Measurements from ENCODE around the gene BRAP.
A peak's percentile ranks its signal among the peaks of the same experiment; 100 is the strongest.
"Not testable (repeated sequence)": the region's sequence is repeated elsewhere in the genome, so short reads cannot be mapped to it uniquely, and the experiment has no call there.

Gene BRAP, protein sequence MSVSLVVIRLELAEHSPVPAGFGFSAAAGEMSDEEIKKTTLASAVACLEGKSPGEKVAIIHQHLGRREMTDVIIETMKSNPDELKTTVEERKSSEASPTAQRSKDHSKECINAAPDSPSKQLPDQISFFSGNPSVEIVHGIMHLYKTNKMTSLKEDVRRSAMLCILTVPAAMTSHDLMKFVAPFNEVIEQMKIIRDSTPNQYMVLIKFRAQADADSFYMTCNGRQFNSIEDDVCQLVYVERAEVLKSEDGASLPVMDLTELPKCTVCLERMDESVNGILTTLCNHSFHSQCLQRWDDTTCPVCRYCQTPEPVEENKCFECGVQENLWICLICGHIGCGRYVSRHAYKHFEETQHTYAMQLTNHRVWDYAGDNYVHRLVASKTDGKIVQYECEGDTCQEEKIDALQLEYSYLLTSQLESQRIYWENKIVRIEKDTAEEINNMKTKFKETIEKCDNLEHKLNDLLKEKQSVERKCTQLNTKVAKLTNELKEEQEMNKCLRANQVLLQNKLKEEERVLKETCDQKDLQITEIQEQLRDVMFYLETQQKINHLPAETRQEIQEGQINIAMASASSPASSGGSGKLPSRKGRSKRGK

DNA sequence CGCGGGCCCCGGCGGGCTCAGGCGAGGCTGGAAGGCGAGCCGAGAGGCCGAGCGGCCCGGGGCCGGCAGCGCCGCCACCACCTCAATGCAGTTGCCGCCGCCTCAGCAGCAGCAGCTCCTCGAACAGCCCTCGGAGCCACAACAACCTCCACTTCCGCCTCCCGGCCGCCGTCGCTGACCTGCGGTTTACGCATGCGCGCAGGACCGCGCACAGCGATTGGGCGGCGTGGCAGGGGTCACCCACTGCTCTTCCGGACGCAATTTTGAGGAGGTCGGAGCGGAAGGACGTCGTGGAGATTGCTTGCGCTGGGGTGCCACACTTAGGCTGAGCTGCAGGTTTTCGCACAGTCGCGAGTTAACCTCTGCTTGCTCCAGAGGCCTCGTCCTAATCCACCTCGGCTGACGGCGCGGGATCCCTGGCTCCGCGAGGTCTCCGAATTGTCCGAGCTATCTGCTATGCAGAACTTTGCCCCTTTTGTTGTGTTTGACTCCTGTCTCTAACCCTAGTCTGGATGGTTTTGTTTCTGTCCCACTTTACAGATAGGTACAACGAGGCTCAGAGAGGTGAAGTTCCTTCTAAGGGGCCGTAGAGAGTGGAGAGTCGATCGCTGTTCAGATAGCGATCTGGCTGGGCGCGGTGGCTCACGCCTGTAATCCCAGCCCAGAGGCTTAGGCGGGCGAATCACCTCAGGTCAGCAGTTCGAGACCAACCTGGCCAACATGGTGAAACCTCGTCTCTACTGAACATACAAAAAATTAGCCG is at the start of gene BRAP, which contains the start of gene ACAD10:
TSS of gene BRAP (minus strand) at position 146 of the 763 bp plus-strand sequence. CDS start 164 bp downstream, outside the sequence.
TSS of gene ACAD10 (plus strand) at position 243 of the 763 bp plus-strand sequence. CDS start 6,657 bp downstream, outside the sequence.
- peak; percentile 92 for DNase-seq (ENCODE audit: low read depth)

DNA sequence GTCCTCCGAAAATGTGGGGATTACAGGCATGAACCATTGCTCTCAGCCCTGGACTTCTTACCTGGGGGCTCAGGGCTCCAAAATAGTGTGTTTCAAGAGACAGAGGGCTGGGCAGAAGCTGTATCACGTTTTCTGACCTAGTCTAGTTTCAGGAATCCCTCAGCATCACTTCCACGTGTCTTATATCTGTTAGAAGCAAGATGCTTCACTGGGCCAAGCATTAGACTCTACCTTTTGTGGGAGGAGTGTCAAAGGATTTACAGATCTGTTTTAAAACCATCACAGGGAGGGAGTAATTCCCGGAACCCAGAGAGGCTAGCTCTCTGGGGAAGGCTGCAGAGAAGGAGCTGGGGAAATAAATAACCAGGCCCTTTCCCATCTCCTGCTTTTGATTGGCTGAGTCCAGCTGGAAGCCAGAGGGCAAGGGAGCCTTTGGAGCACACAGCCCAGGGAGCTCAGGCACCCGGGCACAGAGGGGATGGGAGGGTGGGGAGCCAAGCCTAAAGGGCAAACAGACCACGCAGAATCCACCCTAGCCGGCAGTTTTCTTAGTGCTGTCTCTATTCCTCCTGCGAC is 47.7 kb upstream of the BRAP start:
- DNase-seq (ENCODE audit: low read depth): no peak

DNA sequence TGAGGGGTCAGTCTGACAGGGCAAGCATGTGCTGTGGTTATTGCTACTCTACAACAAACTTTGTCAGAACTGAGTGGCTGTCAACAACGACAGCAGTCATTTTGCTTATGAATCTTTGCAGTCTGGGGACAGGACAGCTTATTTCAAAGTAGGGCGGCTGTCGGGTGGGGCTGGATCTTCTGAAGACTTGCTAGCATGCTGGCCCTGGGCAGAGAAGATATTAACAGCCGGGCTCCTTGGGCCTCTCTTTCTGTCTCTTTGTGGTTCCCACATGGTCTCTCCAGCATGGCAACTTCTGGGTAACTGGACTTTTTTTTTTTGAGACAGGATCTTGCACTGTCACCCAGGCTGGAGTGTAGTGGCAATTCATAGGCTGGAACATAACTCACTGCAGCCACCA is 47.0 kb upstream of the BRAP start:
- DNase-seq (ENCODE audit: low read depth): no peak

DNA sequence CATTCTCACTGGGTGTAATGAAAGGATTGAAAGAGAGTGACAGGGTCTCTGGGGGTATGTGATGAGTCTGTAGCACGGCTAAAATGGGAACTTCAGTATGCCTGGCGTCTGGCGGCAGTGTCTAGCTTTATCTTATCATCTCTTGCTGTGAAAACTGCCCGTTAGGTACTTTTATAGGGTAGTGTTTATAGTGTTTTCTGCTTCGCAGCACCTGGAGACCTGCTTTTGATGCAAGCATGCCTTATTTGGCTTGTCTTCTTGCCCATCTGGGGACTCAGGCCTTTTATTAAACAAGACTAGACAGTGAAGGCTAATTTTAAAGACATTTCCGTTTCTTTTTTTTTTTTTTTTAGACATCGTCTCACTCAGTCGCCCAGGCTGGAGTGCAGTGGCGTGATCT is 44.7 kb upstream of the BRAP start:
- no peak for DNase-seq (ENCODE audit: low read depth)

DNA sequence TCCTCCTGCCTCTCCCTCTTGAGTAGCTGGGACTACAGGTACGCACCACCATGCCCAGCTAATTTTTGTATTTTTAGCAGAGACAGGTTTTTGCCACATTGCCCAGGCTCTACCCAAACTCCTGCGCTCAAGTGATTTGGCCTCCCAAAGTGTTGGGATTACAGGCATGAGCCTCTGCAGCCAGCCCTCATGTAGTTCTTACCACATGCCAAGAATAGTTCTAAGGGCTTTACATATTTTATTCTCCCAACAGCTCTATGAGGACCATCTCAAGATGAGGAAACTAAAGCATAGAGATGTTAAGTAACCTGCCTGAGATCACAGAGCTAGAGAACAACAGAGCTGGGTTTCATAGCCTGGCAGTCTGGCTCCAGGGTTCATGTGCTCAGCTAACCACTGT is 43.0 kb upstream of the BRAP start:
- no peak for DNase-seq (ENCODE audit: low read depth)

DNA sequence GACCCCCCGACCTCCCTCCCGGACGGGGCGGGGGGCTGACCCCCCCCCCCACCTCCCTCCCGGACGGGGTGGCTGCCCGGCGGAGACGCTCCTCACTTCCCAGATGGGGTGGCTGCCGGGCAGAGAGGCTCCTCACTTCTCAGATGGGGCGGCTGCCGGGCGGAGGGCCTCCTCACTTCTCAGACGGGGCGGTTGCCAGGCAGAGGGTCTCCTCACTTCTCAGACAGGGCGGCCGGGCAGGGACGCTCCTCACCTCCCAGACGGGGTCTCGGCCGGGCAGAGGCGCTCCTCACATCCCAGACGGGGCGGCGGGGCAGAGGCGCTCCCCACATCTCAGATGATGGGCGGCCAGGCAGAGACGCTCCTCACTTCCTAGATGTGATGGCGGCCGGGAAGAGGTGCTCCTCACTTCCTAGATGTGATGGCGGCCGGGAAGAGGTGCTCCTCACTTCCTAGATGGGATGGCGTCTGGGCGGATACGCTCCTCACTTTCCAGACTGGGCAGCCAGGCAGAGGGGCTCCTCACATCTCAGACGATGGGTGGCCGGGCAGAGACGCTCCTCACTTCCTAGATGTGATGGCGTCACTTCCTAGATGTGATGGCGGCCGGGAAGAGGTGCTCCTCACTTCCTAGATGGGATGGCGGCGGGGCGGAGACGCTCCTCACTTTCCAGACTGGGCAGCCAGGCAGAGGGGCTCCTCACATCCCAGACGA is 38.0 kb upstream of the BRAP start:
- not testable (repeated sequence) for DNase-seq (ENCODE audit: low read depth)

DNA sequence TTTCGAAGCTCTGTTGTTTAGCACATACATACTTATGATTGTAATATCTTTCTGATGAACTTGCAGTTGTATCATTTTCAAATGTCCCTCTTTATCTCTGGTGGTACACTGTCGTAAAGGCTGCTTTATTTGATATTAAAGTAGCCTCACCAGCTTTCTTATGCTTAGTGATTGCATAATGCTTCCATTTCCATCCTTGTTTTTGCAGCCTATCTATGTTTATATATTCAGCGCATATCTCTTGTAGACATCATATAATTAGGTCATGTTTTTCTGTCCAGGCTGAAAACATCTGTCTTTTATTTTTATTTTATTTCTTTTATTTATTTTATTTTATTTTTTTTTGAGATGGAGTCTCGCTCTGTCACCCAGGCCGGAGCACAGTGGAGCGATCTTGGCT is 34.7 kb upstream of the BRAP start:
- DNase-seq (ENCODE audit: low read depth): peak; percentile 76

DNA sequence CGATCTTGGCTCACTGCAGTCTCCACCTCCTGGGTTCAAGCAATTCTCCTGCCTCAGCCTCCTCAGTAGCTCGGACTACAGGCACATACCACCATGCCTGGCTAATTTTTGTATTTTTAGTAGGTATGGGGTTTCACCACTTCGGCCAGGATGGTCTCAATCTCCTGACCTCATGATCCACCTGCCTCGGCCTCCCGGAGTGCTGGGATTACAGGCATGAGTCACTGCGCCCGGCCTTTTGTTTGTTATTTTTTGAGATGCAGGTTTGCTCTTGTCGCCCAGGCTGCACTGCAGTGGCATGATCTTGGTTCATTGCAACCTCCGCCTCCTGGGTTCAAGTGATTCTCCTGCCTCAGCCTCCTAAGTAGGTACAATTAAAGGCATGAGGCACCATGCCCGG is 33.6 kb upstream of the BRAP start:
- not testable (repeated sequence) for DNase-seq (ENCODE audit: low read depth)

DNA sequence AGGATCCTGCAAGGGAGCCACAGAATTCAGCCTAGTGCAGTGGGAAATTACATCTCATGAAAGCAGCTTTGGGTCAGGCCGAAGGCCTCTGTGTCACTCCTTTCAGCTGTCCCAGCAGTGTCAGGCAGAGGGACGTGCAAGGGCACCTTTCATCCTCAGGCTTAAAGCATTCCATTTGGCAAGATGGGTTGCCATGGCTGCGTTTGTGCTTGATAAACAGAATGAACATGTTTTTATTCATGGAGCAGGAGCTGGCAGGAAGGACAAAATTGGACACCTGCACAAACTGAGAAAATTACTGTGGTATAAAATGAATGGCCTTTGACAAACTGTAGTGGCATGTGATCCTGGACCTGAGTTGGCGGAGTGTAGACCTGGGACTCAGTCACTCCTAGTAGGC is 29.5 kb upstream of the BRAP start:
- DNase-seq (ENCODE audit: low read depth): no peak

DNA sequence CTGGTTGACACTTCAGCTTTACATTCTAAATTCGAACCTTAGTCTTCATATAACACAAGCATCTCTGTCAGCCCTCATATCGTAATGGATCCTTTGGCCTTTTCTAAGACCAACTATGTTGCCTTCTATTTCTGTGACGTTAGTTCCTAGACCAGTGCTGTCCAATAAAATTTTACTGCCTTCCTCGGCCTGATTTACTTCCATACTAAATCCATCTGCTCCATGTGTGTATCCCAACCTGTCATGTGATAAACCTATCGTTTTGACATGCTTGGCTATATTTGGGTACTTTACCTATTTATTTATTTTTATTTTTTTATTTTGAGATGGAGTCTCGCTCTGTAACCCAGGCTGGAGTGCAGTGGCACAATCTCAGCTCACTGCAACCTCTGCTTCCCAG is 20.4 kb upstream of the BRAP start:
- no peak for DNase-seq (ENCODE audit: low read depth)

DNA sequence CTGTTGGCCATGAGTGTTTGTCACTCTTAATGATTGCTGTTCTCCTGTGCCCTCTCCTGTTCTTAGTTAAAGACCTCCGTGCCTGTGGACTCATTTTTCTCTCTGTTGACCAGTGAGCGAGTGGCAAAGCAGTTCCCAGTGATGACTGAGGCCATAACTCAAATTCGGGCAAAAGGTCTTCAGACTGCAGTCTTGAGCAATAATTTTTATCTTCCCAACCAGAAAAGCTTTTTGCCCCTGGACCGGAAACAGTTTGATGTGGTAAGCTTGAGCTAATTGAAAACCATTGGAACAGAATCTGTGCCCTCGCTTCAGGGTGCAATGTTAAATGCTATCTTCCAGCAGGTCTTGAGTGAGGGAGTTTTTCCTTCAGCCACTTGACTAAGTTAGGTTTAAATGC is 19.9 kb upstream of the BRAP start:
- no peak for DNase-seq (ENCODE audit: low read depth)

DNA sequence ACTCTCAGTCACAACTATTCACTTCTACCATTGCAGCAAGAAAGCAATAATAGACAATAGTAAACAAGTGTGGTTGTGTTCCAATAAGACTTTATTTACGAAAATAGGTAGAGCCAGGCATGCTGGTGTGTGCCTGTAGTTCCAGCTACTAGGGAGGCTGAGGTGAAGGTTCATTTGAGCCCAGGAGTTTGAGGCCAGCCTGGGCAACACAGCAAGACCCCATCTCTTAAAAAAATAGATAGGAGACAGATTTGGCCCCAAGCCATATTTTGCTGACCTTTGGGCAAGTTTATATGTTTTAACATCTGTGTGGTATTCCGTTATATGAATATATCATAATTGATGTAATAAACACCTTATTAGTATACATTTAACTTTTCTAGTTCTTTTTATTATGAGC is 14.2 kb upstream of the BRAP start:
- no peak for DNase-seq (ENCODE audit: low read depth)

DNA sequence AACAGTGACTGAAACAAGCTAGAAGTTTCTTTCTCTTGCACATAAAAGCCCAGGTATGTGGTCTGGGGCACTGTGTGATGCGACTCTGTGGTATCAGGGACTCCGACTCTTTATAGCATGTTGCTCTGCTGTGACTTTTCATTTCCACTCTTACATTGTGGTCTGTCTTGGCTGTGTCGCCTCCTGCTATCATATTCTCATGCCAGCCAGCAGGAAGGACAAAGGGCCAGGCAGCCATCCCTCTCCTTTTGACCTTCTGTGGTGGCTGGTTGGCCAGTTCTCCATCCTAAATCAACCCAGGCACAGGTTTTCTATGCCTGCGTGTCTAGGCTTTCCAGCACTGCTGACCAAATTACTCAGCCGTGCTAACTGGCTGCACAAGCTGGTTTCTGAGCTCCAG is 8.1 kb upstream of the BRAP start:
- no peak for DNase-seq (ENCODE audit: low read depth)

DNA sequence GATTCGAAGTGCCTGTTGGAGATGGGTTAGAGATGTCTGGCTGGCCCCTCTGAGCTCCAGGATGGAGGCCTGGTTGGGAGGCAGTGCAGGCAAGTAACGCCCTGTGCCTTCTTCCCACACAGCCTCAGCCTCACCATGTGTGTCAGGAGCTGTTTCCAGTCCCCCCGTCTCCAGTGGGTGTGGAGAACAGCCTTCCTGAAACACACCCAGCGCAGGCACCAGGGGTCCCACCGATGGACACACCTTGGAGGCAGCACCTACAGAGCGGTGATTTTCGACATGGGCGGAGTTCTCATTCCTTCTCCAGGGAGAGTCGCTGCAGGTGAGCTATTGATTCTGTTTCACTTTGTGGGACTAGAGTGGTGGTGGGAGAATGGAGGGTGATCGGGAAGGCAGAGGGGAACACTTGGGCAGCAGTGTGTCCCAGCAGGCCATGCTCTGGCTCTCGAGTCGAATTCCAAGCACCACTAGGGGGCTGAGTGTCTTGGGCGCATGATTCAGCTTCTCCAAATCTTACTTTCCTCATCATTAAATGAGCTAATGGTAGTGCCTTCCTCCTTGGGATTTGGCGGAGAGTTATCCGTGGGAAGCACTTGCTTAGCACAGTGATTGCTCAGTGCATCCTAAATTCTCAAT is 6.9 kb upstream of the BRAP start:
- peak; percentile 31 for DNase-seq (ENCODE audit: low read depth)

DNA sequence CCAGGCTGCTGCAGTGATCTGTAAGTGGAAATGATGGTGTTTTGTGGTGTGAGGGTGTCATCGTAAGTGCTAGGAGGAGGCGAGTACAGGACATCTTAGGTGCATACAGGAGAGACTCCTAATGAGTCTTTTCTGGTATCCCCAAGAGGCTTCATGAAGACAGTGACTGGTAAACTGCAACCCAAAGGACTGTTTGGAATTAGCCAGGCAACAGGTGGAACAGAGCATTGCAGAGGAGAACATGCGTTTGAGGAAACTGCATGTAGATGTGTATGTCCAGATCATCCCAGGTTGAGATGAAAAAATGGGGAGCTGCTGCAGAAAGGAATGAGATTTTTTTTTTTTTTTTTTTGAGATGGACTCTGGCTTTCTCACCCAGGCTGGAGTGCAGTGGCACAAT is 5.5 kb upstream of the BRAP start:
- DNase-seq (ENCODE audit: low read depth): no peak

DNA sequence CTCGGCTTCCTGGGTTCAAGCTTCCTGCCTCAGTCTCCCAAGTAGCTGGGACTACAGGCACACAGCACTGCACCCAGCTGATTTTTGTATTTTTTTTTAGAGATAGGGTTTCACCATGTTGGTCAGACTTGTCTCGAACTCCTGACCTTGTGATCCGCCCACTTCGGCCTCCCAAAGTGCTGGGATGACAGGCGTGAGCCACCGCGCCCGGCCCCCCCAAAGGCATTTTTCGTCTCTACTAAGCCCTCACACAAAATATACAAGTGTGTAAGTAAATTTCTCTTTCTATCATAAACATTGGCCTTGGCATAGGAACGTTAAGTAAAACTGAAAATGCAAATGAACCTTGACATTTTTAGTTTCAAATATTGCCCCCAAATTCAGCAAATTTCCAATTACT is 2.2 kb upstream of the BRAP start:
- no peak for DNase-seq (ENCODE audit: low read depth)

DNA sequence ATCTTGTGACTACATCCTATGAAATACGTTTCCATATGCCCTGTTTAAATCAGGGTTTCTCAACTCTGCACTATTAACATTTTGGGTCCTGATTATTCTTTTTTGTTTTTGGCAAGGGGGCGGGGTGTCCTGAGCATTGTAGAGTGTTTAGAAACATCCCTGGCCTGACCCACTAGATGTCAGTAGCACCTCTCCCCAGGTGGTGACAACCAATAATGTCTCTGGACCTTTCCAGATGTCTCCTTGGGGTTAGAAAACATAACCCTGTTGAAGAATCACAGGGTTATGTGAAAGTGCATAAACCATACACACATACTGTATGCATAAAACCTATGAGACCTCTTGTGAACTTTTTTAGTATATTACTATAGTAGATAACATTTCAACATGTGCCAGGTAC is 1.5 kb upstream of the BRAP start:
- DNase-seq (ENCODE audit: low read depth): no peak

DNA sequence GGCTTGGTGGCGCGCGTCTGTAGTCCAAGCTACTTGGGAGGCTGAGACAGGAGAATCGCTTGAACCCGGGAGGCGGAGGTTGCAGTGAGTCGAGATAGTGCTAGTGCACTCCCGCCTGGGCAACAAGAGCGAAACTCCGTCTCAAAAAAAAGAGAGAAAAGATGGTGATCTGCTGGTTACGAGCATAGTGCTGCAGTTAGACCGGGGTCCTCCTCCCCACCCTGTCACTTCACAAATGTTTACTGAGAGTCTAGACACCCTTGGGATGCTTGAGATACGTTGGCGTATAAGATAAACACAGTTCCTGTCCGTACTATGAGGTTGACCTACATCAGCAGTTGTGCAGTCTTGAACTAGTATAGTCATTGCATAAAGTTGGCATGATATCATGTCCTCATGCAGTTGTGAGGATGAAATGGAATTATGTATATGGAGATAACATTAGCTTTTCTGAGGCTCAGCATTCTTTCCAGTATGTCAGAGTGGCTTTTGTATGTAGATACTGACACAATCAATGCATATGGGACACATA is 884 bp upstream of the BRAP start:
- DNase-seq (ENCODE audit: low read depth): peak; percentile 68

DNA sequence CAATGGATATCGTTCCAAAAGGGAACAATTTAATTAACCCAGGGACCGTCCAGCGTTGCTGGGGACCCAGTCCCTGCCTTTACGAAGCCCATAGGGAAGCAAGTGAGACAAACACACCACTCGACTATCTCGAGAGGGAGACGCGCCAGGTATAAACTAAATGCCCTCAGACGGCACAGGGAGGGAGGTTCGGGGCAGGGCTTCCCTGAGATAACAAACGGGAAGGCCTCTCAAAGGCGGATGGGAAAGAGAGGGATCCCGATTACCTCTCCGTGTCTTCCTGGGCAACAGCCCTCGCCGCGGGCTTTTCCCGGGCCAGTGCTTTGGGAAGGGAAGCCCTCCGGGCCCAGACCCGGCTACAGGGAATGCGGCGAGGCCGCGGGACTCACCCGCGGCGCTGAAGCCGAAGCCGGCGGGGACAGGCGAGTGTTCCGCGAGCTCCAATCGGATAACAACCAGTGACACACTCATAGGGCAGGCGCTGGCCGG is 390 bp downstream of the BRAP start:
- no peak for DNase-seq (ENCODE audit: low read depth)

DNA sequence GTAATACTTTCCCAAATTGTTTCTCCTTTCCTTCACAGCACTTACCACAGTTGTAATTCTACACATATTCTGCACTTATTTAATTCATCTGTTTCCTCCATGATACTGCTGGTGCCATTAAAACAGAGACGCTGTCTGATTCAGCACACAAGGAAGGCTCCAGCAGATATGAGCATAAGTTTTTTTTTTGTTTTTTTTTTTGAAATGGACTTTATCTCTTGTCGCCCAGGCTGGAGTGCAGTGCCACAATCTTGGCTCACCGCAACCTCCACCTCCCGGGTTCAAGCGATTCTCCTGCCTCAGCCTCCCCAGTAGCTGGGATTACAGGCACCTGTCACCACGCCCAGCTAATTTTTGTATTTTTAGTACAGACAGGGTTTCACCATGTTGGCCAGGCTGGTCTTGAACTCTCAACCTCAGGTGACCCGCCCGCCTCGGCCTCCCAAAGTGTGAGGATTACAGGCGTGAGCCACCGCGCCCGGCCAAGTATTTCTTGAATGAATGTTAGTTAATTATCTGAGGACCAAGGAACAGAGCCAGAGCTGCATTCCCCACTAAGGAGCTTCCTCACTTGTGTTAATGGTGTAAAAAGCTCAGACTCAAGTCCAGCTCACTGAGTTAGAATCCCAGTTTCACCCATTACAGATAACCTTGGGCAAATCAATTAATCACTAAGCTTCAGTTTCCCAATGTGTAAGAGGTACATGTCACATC is 1.1 kb downstream of the BRAP start:
- DNase-seq (ENCODE audit: low read depth): not testable (repeated sequence)

Data from iris pigment epithelial cell (primary cell).